Neuron (in vitro differentiated cells): ENCODE results near the gene SKAP1.
"Not testable (repeated sequence)": the region's sequence is repeated elsewhere in the genome, so short reads cannot be mapped to it uniquely, and the experiment has no call there.

Source experiments
- H2AFZ ChIP-seq: one replicate; pipeline ENCODE4 v1.6.1; 2013; ENCODE audit warnings: low read depth, mild to moderate bottlenecking, inconsistent platforms, low read length, moderate library complexity
- H3K27me3 ChIP-seq: one replicate; pipeline ENCODE4 v1.6.1; 2013; ENCODE audit warnings: low read length; ENCODE audit not compliant: insufficient read depth
- H3K36me3 ChIP-seq: one replicate; pipeline ENCODE4 v1.6.1; 2013; ENCODE audit warnings: low read length; ENCODE audit not compliant: insufficient read depth
- H3K4me1 ChIP-seq: one replicate; pipeline ENCODE4 v1.6.1; 2013; ENCODE audit warnings: low read length; ENCODE audit not compliant: insufficient read depth
- H3K4me3 ChIP-seq: 2 replicates; pipeline ENCODE4 v1.5.1; 2013; ENCODE audit warnings: mild to moderate bottlenecking, low read length, moderate library complexity
- H3K9me3 ChIP-seq: one replicate; pipeline ENCODE4 v1.6.1; 2013; ENCODE audit warnings: low read length

Gene SKAP1

GRCh38 chr17:48225725-48226567 lies 204.1 kb downstream of the SKAP1 start:
- H2AFZ ChIP-seq: no peak overlapping the region
- H3K36me3 ChIP-seq: no peaks in the 10 kb centered on the region
- peaks cover 16% of the 10 kb centered on the region for H3K27me3 ChIP-seq
- no peaks in the 10 kb centered on the region for H3K4me1 ChIP-seq
- no peak overlapping the region for H3K4me3 ChIP-seq
- H3K9me3 ChIP-seq: no peaks in the 10 kb centered on the region

GRCh38 chr17:48223945-48224344 lies 206.1 kb downstream of the SKAP1 start:
- H3K9me3 ChIP-seq: no peaks in the 10 kb centered on the region
- H2AFZ ChIP-seq: no peak overlapping the region
- no peak overlapping the region for H3K4me3 ChIP-seq
- peaks cover 16% of the 10 kb centered on the region for H3K27me3 ChIP-seq
- no peaks in the 10 kb centered on the region for H3K36me3 ChIP-seq
- no peaks in the 10 kb centered on the region for H3K4me1 ChIP-seq

- Histone ChIP-seq H3K4me1 (no peaks in the 10 kb centered on the region), H2AFZ (no peak overlapping the region), H3K4me3 (no peak overlapping the region), H3K36me3 (no peaks in the 10 kb centered on the region), H3K27me3 (peaks cover 22% of the 10 kb centered on the region), H3K9me3 (no peaks in the 10 kb centered on the region)
Measured at GRCh38 chr17:48219617-48220016, 210.4 kb downstream of the SKAP1 start.

GRCh38 chr17:48215583-48216139 lies 214.4 kb downstream of the SKAP1 start:
- Histone ChIP-seq H3K9me3 (no peaks in the 10 kb centered on the region), H2AFZ (no peak overlapping the region), H3K4me3 (no peak overlapping the region), H3K36me3 (no peaks in the 10 kb centered on the region), H3K4me1 (no peaks in the 10 kb centered on the region), H3K27me3 (peaks cover 42% of the 10 kb centered on the region)

- Histone ChIP-seq H2AFZ (no peak overlapping the region), H3K4me3 (no peak overlapping the region), H3K4me1 (no peaks in the 10 kb centered on the region), H3K36me3 (no peaks in the 10 kb centered on the region), H3K9me3 (no peaks in the 10 kb centered on the region), H3K27me3 (peaks cover 48% of the 10 kb centered on the region)
Measured at GRCh38 chr17:48213797-48214196, 216.2 kb downstream of the SKAP1 start.

- H3K9me3 ChIP-seq: no peaks in the 10 kb centered on the region
- no peak overlapping the region for H2AFZ ChIP-seq
- no peak overlapping the region for H3K4me3 ChIP-seq
- H3K27me3 ChIP-seq: peaks cover 39% of the 10 kb centered on the region
- H3K4me1 ChIP-seq: no peaks in the 10 kb centered on the region
- H3K36me3 ChIP-seq: no peaks in the 10 kb centered on the region
Measured at GRCh38 chr17:48211787-48212186, 218.2 kb downstream of the SKAP1 start.

DNA sequence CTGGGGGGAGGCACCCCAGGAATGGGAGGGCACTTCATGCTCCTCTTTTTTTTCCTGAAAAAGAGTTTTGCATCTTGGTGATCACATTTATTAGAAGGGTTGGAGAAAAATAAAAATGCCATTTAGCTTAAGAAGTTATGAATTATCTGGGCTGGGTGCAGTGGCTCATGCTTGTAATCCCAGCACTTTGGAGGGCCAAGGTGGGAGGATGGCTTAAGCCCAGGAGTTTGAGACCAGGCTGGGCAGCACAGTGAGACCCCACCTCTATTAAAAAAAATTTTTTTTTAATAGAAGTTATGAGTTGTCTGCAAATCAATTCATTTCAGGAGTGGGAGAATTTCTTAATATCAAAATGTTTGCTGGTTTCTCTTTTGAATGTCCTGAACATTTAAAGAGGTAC lies 219.0 kb downstream of the SKAP1 start:
- Histone ChIP-seq H3K9me3 (no peaks in the 10 kb centered on the region), H3K4me1 (no peaks in the 10 kb centered on the region), H3K27me3 (peaks cover 38% of the 10 kb centered on the region), H3K4me3 (no peak overlapping the region), H2AFZ (no peak overlapping the region), H3K36me3 (no peaks in the 10 kb centered on the region)

GRCh38 chr17:48209973-48210372 lies 220.0 kb downstream of the SKAP1 start:
- H3K4me3 ChIP-seq: no peak overlapping the region
- H2AFZ ChIP-seq: no peak overlapping the region
- peaks cover 31% of the 10 kb centered on the region for H3K27me3 ChIP-seq

DNA sequence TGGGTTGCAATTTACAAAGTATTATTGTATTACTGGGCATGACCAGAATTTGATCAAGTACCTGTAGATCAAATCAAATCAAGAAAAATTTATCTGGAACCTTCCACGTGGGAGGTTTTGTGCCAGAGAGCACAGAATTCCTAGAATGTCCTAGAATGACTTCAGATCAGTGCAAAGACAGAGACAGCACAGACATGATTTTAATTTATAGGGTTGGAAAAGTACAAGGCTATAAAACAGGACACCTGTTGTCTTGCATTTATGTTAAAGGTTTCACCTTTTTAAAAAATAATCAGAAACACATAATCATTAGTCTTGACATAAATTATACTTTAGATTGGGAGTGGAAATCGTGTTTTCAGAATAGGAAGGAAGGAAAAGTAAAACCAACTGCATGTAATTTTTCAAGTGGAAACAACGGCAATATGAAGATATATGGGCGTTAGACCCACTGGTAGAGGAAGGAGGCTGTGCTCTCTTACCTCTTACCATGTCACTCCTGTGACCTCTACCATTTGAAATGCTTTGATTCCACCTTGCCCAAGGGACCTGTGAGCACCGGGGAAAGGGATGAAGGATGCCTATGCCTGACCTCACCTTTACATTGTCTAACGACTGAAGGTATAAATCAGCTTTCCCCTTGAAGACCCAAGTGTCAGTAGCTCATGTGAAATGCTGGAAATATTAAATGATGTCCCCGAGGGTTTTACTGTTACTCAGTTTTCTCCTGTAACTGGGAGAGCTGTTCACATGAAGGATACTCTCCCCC lies 222.1 kb downstream of the SKAP1 start:
- peaks cover 28% of the 10 kb centered on the region for H3K27me3 ChIP-seq
- no peaks in the 10 kb centered on the region for H3K36me3 ChIP-seq
- no peaks in the 10 kb centered on the region for H3K4me1 ChIP-seq
- H3K4me3 ChIP-seq: no peak overlapping the region
- no peak overlapping the region for H2AFZ ChIP-seq
- no peaks in the 10 kb centered on the region for H3K9me3 ChIP-seq

More at GRCh38 chr17:48209973-48210372, 220.0 kb downstream of the SKAP1 start:
- no peaks in the 10 kb centered on the region for H3K4me1 ChIP-seq
- no peaks in the 10 kb centered on the region for H3K36me3 ChIP-seq
- H3K9me3 ChIP-seq: no peaks in the 10 kb centered on the region

DNA sequence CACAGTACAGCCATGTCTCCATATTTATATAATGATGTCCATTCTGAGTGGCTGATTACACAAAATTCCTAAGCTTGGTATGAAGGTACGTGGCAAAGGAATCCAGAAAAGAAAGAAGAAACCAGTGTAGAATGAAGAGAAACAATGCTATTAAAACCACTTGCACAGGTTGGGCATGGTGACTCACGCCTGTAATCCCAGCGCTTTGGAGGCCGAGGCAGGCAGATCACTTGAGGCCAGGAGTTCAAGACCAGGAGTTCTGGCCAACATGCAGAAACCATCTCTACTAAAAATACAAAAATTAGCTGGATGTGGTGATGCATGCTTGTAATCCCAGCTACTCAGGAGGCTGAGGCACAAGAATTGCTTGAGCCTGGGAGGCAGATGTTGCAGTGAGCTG lies 223.0 kb downstream of the SKAP1 start:
- not testable (repeated sequence) for H3K4me1 ChIP-seq, H3K4me3 ChIP-seq, H3K9me3 ChIP-seq, H3K36me3 ChIP-seq, H2AFZ ChIP-seq
- H3K27me3 ChIP-seq: peaks cover 23% of the 10 kb centered on the region

GRCh38 chr17:48202959-48203358 lies 227.1 kb downstream of the SKAP1 start:
- no peak overlapping the region for H2AFZ ChIP-seq
- H3K9me3 ChIP-seq: no peaks in the 10 kb centered on the region
- peaks cover 17% of the 10 kb centered on the region for H3K27me3 ChIP-seq
- no peak overlapping the region for H3K4me3 ChIP-seq
- H3K36me3 ChIP-seq: no peaks in the 10 kb centered on the region
- H3K4me1 ChIP-seq: no peaks in the 10 kb centered on the region

DNA sequence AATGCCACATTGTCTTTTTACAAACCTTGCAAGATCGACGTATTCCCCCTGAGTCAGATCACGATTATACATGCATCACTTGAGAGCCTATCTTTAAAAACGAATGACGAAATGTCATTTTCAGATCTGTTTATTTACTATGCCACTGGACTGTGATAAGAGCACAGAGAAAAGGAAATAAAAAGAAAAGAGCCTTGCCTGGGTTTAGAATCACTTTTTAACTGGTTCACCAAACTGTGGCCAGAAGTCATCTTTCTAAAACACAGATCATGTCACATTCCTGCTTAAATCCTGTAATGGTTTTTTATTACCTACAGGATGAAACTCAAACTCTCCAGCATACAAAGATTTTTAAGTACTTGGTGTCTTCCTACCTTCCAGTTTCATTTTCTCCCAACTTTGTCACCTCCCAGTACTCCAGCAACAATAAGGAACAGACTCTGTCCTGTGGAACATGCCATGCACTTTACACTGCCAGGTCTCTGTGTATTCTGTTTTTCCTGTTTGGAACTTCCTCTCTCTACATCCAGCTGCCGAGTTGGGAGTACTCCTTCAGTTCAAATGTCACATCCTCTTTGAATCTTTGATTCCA lies 231.0 kb downstream of the SKAP1 start:
- peaks cover 12% of the 10 kb centered on the region for H3K4me1 ChIP-seq
- H3K27me3 ChIP-seq: peaks cover 24% of the 10 kb centered on the region
- no peaks in the 10 kb centered on the region for H3K9me3 ChIP-seq
- no peaks in the 10 kb centered on the region for H3K36me3 ChIP-seq
- H3K4me3 ChIP-seq: no peak overlapping the region
- no peak overlapping the region for H2AFZ ChIP-seq

- Histone ChIP-seq H3K36me3 (no peaks in the 10 kb centered on the region), H3K27me3 (peaks cover 13% of the 10 kb centered on the region), H3K4me1 (peaks cover 17% of the 10 kb centered on the region), H3K9me3 (no peaks in the 10 kb centered on the region), H2AFZ (no peak overlapping the region), H3K4me3 (no peak overlapping the region)
Measured at GRCh38 chr17:48195910-48196309, 234.1 kb downstream of the SKAP1 start.
